ENCODE measurements around the gene RNASEH1.

GRCh38 chr2:3588084-3588483 is 30.0 kb upstream of the RNASEH1 start:
- TF ChIP-seq CTCF (IDR thresholded peaks at IDR 0.05 in 2 of 3, conservative IDR thresholded peaks at IDR 0.05 in 1 of 3; ENCODE audit: borderline replicate concordance in 1 of 3, insufficient read depth in 1 of 3, low read depth in 2 of 3, low read length in 2 of 3) (no peak), POLR2A (IDR thresholded peaks at IDR 0.05; ENCODE audit: borderline replicate concordance, extremely low read depth, insufficient read depth, insufficient read length) (no peak), SIN3A (IDR thresholded peaks at IDR 0.05; ENCODE audit: low read depth) (no peak), EZH2 (IDR thresholded peaks at IDR 0.05) (no peak), CEBPB (IDR thresholded peaks at IDR 0.05; ENCODE audit: low read depth) (no peak)
